Transverse colon (tissue), 4 donors: ENCODE results near the gene MBP. TPM values are rescaled to one million over a fixed set of nuclear protein-coding genes. Genes with fewer than 3 reads are reported as not detected.
"Not testable (repeated sequence)": the region's sequence is repeated elsewhere in the genome, so short reads cannot be mapped to it uniquely, and the experiment has no call there.

Experiments used
- DNase-seq: peaks from one replicate; pipeline ENCODE4 v3.0.0-alpha.2; 2019
- H3K27ac ChIP-seq, 4 donors: fragments of 200-600 bp; sonication (generic); 2 replicates each; pipeline ENCODE4 v1.5.1; 2016 to 2018; ENCODE audit warnings: inconsistent platforms in 4 of 4
- H3K27me3 ChIP-seq: fragments of 200-600 bp; sonication (generic); 2 replicates; pipeline ENCODE4 v1.5.1; 2017; ENCODE audit warnings: inconsistent platforms
- H3K36me3 ChIP-seq, 4 donors: fragments of 200-600 bp; sonication (generic); 2 replicates each; pipeline ENCODE4 v1.5.1; 2017 to 2019; ENCODE audit warnings: inconsistent platforms in 4 of 4
- H3K4me1 ChIP-seq, 4 donors: fragments of 200-600 bp; sonication (generic); 2 replicates each; pipeline ENCODE4 v1.5.1; 2017 to 2020; ENCODE audit warnings: inconsistent platforms in 4 of 4
- H3K4me3 ChIP-seq, 4 donors: fragments of 200-600 bp; sonication (generic); 1 replicate in 1 of 4; 2 replicates in 3 of 4; pipeline versions ENCODE4 v1.5.1 to v1.6.1; 2017 to 2019; ENCODE audit warnings: inconsistent platforms in 4 of 4
- H3K9me3 ChIP-seq, 2 donors: fragments of 200-600 bp; sonication (generic); 2 replicates each; pipeline ENCODE4 v1.5.1; 2017 to 2019; ENCODE audit warnings: inconsistent platforms in 2 of 2
- CTCF ChIP-seq, 5 experiments: fragments of 200-600 bp in 3 of 5; fragments of 450-650 bp in 2 of 5; sonication (generic) in 3 of 5; IDR thresholded peaks; 1 replicate in 2 of 5; 2 replicates in 3 of 5; pipeline ENCODE4 v1.5.1; 2016 to 2017; ENCODE audit warnings: antibody characterized with exemption in 5 of 5, inconsistent platforms in 3 of 5, mild to moderate bottlenecking in 2 of 5, moderate library complexity in 1 of 5
- EP300 ChIP-seq: sonication (generic); formaldehyde crosslinking; IDR thresholded peaks from one replicate; pipeline ENCODE4 v1.6.1; 2017; ENCODE audit warnings: antibody characterized with exemption, low read depth
- POLR2A ChIP-seq: fragments of 450-650 bp; IDR thresholded peaks from one replicate; pipeline ENCODE4 v1.6.1; 2016; ENCODE audit warnings: antibody characterized with exemption, mild to moderate bottlenecking, moderate library complexity
- POLR2AphosphoS5 ChIP-seq, 3 donors: sonication (generic); formaldehyde crosslinking; IDR thresholded peaks; one replicate each; pipeline ENCODE4 v1.6.1; 2016; ENCODE audit warnings: antibody characterized with exemption in 3 of 3
- WGBS, 2 donors: methylation state at CpG; one replicate each; pipeline ENCODE4 v1.1.5; 2018; ENCODE audit warnings: low coverage in 1 of 2; 5-methylcytosine and 5-hydroxymethylcytosine counted together
- in situ Hi-C, 4 donors: fragments of 200-750 bp; cut with MboI; loops; one replicate each; pipeline versions ENCODE4 v1.15.0 to v1.15.1; 2017; ENCODE audit warnings: low sequenced_read_pairs in 3 of 4, low pct_ligation_motif_present in 1 of 4, low pct_unique_long_range_greater_than_20kb in 1 of 4
- intact Hi-C: fragments of 100-400 bp; cut with DNase I; formaldehyde crosslinking; loops from one replicate; pipeline ENCODE4 v1.15.1; 2023; ENCODE audit warnings: low total_unique reads
- total RNA-seq, 4 donors: library from RNA; depleted of rRNA; stranded (reverse); fragments of >200 nt; gene quantifications; one replicate each; pipeline ENCODE4 v1.1.0, GENCODE V29; 2016

The MBP gene
- total RNA-seq, 4 donors from 2014 or later = 12.7 to 53.4 (median 41.0) TPM

- no peak for TF ChIP-seq POLR2AphosphoS5 (IDR thresholded peaks at IDR 0.05)
- TF ChIP-seq POLR2A = no peak
- no peak for TF ChIP-seq CTCF (IDR thresholded peaks at IDR 0.05)
- TF ChIP-seq EP300 = no peak
- Histone ChIP-seq H3K27ac (peak overlapping the region in 1 of 4 donors; percentile 46), H3K36me3 (peaks cover 0 to 6% (median 0%) of the 10 kb centered on the region in 4 donors), H3K4me1 (peaks cover 0 to 13% (median 10%) of the 10 kb centered on the region in 4 donors), H3K4me3 (no peak overlapping the region), H3K27me3 (no peaks in the 10 kb centered on the region), H3K9me3 (no peaks in the 10 kb centered on the region)
- intact Hi-C loops = no loop called here
- DNase-seq = no peak
- WGBS, 2 donors = 86% methylated on average over 4 of the region's 4 CpGs; no CpG with 5 or more reads in 1 of the 2 donors
- in situ Hi-C loops = no loop called here
Observed at GRCh38 chr18:76952747-76953146, 179.8 kb downstream of the MBP start.

- WGBS, 2 donors = 88 to 92% methylated on average over 11 to 12 of the region's 12 CpGs
- TF ChIP-seq CTCF (IDR thresholded peaks at IDR 0.05) (no peak), EP300 (no peak), POLR2AphosphoS5 (IDR thresholded peaks at IDR 0.05) (no peak), POLR2A (no peak)
- in situ Hi-C loops (no loop called here), intact Hi-C loops (no loop called here)
- Histone ChIP-seq H3K9me3 (no peaks in the 10 kb centered on the region), H3K27me3 (no peaks in the 10 kb centered on the region), H3K27ac (no peak overlapping the region), H3K4me1 (peaks cover 0 to 13% (median 10%) of the 10 kb centered on the region in 4 donors), H3K4me3 (no peak overlapping the region), H3K36me3 (peaks cover 0 to 6% (median 0%) of the 10 kb centered on the region in 4 donors)
- DNase-seq = no peak
Observed at GRCh38 chr18:76951456-76952247, 180.9 kb downstream of the MBP start.

GRCh38 chr18:76948345-76948744, 184.2 kb downstream of the MBP start:
- WGBS, 2 donors = 83 to 86% methylated on average over 7 to 8 of the region's 8 CpGs
- Histone ChIP-seq H3K27me3 (no peaks in the 10 kb centered on the region), H3K27ac (no peak overlapping the region), H3K9me3 (no peaks in the 10 kb centered on the region), H3K4me1 (peaks cover 0 to 7% (median 4%) of the 10 kb centered on the region in 4 donors), H3K4me3 (no peak overlapping the region), H3K36me3 (peaks cover 0 to 6% (median 0%) of the 10 kb centered on the region in 4 donors)
- intact Hi-C loops (no loop called here), in situ Hi-C loops (no loop called here)
- DNase-seq = no peak
- no peak for TF ChIP-seq EP300
- no peak for TF ChIP-seq CTCF (IDR thresholded peaks at IDR 0.05)
- no peak for TF ChIP-seq POLR2AphosphoS5 (IDR thresholded peaks at IDR 0.05)
- TF ChIP-seq POLR2A = no peak

GRCh38 chr18:76944346-76944745, 188.2 kb downstream of the MBP start:
- H3K36me3 ChIP-seq, H3K4me3 ChIP-seq, H3K4me1 ChIP-seq, H3K9me3 ChIP-seq, H3K27ac ChIP-seq, intact Hi-C loops, in situ Hi-C loops, H3K27me3 ChIP-seq, DNase-seq: not testable (repeated sequence)
- 89 to 92% methylated on average over 7 to 8 of the region's 8 CpGs for WGBS, 2 donors
